HG03520 (cell line): ENCODE results near the gene POLR3A.

Experiments used
- ATAC-seq: cut with Tn5 transposase; IDR thresholded peaks from one replicate; pipeline ENCODE4 v1.9.1; 2021; ENCODE audit warnings: mild to moderate bottlenecking, moderate library complexity; ENCODE audit not compliant: unreplicated experiment

Gene POLR3A

DNA sequence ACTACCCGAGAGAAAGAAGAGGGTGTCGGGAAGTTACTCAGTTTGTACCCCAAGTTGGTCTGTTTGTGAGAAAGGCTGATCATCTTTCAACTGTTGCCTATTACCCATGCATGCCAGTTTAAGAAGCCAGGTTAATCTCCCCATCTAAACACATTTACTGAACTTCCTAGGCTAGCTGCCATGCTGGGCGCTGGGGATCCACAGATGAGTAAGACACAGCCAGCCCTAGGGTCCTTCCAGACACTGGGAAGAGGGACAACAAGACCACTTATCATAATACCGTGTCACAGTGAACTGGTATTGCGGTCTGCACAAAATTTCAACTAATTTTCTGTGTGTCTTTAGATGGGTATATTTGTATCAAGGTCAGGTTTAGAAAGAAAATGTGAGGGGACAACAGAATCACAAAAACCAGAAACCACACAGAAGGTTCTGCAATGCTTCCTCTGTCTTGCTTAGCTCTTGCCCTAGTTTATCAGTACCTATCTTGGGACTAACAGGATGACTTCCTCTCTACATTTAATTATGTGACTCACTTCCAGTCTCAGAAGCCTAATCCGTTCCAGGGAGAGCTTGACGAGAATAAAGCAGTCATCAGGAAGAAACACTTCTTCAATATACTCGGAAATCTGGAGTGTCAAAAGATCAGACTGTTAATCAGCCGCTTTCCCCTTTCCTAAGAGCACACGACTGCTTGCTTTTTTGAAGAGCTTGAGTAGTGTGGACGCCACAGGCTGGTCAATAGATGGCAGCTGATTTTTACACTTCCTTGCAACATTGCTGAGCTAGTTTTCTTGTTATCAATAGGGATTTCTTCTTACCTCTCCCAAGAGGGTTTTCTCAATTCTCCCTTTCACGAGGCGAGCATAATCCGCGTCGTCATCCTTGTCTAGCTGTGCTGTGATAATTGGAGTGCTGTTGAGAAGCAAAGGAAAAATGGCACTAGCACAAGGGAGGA lies 45.7 kb downstream of the POLR3A start:
- ATAC-seq: no peak

DNA sequence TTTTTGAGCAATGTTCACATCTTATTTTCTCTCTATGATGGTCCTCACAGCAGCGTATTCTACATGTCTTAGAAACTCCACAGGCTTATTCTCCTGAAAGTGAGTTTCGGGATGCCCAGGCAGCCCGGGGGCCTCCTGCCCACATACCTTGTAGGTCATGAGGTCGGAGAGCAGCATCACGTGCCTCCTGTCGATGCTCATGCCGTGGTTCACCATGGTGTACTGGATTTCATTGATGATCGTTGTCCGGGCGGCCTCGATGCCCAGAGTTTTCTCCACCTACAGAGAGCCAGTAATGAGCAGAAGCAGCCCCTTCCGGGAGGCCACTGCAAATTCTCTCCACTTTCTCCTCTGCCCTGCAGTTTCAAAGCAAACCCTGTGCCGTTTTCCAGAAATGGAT lies 48.0 kb downstream of the POLR3A start:
- ATAC-seq: no peak

DNA sequence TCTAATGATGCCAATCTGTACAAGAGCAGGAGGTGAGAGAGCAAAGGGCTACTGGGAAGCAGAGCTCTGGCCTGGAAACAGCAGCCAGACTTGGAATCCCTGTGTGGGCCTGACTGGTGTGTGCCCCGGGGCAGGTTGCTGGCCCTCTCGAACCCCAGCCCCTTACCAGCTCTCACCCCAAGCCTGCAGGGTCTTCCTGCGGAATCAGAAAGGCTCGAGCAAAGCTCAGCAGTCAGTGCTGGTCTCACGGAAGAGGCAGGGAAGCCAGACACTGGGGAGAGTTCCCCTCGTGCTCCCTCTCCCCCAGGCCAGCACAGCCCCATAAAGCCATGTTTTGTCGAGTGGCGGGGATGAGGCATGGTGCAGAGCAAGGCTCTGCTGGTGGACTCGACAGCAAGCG lies 50.1 kb downstream of the POLR3A start:
- ATAC-seq: no peak

DNA sequence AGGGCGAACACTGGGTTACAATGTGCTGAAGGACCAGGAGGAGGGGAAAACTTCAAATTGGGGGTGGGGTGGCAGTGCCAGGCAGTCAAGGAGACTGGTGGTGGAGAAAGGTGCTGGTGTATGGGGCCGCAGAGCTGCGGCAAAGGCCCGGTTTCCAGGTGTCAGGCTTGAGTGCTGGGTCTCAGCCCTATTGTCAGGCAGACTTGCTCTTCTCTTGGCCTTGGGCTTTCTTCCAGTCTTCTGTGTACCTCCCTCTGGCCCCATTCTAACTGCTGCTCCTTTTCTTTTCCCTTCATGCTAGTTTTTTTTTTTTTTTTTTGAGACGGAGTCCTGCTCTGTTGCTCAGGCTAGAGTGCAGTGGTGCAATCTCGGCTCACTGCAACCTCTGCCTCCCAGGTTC lies 51.0 kb downstream of the POLR3A start:
- no peak for ATAC-seq

DNA sequence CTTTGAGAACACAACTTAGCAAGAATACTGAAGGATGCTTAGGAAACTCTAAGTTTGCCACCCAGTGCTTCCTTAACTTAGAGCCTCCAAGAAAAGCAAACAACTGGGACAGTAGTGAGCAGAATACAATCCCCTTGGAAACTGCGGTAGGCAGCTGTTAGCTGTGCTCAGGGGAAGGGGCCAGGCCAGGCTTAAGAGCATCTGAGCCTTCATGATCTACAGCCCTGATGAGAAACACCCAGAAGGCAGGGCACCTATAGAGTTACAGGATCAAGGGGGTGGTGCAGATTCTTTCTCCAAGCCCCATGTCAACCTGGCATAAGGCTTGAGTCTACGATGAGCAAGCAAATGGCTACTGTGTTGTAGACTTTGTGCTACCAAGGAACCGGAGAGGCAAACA lies 51.4 kb downstream of the POLR3A start:
- ATAC-seq: no peak

DNA sequence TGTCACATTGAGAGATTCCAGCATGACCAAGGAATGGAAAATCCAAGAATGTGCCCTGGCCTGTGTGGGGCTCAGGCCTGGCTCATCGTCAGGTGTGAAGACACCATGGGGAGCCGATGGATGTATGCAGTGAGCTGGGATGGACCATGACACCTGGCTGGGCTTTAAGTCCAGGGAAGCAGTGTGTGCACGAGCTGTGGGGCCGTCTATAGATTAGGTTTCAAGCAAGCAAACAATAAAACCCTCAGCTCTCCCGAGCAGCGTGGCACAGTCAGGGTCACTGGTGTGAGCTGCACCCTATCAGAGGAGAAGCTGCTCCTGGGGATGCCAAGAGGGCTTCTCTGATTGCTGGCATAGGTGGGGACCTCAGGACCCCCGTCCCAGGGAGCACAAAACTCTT lies 52.3 kb downstream of the POLR3A start:
- no peak for ATAC-seq

DNA sequence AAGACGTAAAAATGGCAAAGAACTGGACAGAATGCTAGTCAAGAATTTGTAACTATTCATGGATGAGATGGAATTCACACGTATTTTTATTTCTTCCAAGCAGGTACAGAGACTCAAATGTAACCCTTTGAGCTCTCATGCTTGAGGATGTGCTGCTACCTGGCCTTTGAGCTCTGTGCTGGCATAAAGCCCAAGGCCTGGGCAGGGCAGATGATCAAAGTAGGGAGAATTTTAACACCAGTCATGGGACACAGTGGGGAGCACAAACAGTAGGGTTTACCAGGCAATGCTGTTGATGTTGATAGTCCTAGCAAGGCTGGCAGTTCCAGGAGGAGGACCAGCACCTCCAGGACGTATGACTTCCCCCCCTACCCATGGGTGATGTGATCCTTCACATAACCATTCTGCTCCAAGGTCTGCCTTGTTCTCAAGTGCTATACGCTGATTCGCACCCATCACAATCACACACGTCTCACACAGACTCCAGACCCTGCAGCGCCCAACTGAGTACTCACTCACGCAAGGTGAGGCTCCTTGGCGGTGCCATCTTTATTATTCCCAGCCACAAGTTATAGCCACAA lies 54.1 kb downstream of the POLR3A start:
- ATAC-seq: no peak

DNA sequence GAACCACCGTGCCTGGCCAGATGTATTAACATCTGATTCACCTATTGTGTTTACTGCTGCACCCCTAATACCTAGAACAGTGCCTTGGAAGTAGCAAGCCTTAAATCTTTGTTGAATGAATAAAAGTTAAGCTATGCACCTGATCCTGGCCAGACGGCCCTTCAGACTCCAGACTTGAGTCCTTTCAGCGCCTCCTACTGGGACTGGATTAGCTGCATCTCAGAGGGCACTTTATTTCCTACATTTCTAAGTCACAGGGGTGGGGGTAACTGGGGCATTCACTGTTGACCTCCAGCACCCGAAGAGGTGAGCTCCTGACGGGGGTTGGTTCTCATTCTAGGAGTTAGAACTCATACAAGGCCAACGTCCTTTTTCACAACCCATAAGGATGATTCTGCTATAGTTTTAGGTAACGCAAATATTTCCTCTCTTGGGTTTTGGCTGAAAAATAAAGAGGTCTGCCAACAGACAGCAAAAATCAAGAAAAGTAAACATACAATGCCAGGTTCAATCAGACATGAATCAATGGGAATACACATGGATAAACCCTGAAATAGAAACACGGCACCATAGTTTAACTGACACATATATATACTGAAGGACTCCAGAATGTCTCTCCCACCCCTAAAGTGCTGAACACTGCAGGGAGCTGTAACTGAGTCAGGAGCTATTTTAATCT lies 54.8 kb downstream of the POLR3A start:
- no peak for ATAC-seq

DNA sequence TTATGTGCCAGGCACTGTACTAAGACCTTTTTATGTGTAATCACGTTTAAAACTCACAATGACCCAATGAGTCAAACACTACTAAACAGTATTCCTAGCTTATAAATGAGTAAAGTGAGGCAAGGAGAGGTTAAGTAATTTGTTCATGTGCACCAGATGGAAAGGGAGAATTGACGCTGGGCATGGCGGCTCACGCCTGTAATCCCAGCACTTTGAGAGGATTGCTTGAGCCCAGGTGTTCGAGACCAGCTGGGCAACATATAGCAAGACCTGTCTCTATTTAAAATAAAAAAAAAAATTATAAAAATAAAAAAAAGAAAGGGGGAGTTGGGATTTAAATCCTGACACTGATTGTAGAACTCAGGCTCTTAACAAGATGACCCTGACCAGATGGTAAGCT lies 56.0 kb downstream of the POLR3A start:
- no peak for ATAC-seq

DNA sequence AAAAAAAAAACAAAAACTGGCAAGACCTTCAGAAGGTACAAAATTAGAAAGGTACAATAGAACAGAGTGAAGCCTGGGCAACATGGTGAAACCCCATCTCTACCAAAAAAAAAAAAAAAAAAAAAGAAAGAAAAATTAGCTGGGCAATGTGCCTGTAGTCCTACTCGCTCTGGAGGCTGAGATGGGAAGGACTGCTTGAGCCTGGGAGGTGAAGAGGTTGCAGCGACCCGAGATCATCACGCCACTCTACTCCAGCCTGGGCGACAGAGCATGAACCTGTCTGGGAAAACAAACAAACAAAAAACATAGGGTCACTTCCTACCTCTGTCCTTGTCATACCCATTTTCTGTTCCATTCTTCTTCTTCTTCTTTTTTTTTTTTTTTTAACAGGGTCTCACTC lies 57.2 kb downstream of the POLR3A start:
- ATAC-seq: no peak

DNA sequence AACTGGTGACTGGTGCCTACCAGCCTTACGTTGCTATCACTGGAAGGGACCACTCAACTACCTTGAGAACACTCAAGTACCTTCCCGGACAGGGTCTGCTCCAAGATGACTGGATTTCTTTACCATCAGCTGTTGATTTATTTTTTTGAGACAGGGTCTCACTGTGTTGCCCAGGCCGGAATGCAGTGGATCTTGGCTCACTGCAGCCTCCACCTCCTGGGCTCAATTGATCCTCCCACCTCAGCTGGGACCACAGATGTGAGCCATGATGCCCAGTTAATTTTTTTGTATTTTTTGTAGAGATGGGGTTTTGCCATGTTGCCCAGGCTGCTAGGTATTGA lies 57.5 kb downstream of the POLR3A start:
- no peak for ATAC-seq

DNA sequence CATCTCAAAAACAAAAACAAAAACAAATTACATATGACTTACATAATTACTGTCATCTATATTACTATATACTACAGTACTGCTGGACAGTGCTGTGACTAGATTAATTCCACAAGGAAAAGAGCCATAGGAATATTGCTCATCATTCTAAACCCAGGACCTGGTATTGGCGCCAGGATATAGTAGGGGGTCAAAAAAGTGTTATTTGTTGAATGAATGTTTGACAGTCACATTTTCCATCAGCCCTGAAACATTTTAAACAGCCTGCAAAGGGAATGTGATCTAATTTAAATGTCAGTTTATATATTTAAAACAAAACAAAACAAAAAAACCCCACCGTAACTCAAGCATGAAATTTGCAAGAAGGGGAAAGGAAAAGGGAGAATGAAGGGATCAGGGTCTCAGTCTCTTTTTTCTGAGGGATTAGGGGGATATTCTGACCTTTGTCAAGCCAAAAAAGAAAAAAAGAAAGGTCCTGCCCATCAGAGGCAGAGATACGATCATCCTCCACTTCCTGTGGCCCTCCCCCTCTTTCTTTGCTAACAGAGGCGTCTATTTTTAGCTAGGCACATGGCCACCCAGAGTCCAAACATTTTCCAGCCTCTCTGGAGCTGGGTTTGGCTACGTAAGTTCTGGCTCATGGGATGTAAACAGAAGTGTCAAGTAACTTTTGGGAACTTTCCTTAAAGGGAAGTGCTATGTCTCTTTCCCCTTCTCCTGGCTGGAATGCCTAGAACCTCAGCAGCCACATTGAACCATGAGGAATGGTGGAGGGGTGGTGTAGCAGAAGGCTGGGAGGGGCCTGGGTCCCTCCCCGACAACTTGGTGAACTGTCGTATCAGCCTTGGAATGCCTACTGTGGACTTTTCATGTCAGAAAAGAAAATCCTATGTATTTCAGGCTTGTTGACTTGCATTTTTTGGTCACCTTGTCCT lies 58.2 kb downstream of the POLR3A start:
- ATAC-seq: no peak

DNA sequence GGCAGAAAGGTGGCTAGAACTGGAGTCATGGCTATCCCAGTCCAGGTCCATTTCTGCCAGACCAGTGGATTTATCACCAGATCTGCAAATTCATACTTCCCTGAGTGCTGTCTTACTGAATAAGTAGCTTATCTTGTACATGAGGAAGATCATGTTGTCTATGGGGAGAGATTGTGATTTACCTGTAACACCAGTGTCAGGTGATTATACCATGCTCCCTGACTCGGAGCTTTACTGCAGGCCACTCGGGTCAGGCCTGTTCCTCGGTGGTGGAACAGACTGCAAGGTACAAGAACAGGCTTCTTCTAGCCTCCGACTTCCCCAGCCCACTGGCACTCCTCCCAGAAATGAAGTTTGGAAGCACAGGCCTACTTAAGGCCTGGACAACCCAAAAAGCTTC lies 60.2 kb downstream of the POLR3A start:
- ATAC-seq: no peak

DNA sequence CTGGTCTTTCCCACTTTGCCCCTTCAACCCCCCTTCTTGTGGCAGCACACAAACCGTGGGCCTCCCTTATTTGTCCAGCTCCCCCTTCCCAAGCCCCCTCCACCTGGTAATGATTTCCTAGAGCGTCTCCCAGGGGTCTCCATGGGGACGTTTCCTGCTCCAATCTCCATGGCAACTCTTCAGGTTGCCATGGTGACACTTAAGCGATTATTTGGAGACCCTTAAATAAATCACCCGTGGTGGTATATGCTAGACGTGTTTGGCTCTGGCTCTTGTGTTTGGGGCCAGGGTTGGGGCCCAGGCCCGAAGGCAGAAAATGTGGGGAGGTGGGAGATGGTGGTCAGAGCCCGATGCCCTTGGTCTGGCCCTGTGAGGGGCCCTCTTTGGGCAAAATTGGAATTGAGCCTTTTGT lies 61.7 kb downstream of the POLR3A start:
- no peak for ATAC-seq

DNA sequence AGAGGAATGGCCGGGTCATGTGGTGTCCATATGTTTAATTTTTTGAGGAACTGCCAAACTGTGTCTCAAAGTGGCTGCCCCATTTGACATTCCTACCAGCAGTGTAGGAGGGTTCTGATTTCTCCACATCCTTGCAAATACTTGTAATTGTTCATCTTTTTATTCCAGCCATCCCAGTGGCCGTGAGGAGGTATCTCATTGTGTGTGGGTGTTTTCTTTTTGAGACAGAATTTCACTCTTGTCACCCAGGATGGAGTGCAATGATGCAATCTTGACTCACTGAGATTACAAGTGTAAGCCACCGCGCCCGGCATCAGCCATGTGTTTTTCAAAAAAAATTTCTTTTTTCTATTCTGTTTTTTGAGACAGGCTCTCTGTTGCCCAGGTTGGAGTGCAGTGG lies 64.0 kb downstream of the POLR3A start:
- ATAC-seq: no peak

DNA sequence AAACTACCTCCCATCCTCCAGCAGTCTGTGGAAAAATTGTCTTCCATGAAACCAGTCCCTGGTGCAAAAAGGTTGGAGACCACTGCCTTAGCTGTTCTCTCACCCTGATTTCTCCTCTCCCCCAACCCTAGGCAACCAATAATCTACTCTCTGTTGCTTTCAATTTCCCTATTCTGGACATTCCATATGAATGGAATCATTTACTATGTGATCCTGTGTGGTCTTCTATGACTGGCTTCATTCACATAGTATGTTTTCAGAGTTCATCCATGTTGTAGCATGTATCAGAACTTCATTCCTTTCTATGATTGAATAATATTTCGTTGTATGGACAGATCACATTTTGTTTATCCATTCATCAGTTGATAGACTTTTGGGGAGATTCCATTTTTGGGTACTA lies 64.5 kb downstream of the POLR3A start:
- ATAC-seq: no peak

DNA sequence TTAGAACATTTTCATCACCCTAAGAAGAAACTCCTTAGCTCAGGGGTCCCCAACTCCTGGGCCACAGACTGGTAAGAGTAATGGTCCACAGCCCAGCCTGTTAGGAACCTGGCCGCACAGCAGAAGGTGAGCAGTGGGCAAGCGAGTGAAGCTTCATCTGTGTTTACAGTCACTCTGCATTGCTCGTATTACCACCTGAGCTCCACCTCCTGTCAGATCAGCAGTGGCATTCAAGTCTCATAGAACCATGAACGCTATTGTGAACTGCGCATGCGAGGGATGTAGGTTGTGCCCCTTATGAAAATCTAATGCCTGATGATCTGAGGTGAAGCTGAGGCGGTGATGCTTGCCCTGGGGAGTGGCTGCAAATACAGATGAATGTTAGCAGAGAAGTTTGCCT lies 65.4 kb downstream of the POLR3A start:
- ATAC-seq: no peak

DNA sequence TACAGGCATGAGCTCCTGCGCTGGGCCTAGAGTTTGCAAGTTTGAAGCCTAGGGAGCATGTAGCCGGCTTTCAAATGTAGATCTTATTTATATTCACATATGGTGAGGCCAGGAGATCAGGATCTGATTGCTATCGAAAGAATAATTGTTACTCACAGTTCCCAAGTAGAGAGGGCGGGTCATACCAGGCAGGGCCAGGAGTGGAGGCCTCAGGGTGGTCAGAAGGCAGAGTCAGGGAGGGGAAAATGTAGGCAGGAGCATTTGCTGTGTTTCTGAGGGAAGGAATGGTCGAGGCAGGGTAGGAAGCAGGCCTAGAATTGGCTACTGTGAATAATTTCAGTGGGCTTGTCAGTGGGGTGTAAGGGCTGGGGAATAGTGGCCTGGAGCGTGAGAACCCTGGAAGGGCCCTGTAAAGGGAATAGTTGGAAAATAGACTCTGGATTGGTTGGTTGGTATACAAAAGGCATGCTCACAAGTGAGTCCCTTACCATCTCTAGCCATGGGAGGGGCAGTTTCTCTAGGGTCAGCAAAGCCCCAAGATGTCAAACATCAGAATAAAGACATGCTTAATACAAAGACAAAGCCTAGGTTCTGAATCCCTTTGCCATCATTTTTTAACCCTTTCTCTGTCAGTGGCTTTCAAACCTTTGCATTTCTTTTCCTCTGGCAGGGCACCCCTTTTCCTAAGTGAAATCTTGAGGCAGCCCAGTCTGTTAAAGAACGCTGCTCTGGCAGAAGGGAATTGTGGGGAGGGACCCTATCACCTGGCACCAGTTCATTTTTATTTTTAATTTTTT lies 66.8 kb downstream of the POLR3A start:
- no peak for ATAC-seq

DNA sequence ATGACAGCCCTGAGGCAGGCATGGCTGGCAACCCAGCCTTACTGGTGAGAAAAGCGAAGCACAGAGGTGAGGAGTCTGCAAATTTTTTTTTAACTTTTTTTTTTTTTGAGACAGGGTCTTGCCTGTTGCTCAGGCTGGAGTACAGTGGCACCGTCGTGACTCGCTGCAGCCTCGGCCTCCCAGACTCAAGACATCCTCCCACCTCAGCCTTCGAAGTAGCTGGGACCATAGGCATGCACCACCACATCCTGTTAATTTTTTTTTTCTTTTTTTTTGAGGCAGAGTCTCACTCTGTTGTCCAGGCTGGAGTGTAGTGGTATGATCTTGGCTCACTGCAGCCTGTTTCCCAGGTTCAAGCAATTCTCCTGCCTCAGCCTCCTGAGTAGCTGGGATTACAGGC lies 67.6 kb downstream of the POLR3A start:
- no peak for ATAC-seq

DNA sequence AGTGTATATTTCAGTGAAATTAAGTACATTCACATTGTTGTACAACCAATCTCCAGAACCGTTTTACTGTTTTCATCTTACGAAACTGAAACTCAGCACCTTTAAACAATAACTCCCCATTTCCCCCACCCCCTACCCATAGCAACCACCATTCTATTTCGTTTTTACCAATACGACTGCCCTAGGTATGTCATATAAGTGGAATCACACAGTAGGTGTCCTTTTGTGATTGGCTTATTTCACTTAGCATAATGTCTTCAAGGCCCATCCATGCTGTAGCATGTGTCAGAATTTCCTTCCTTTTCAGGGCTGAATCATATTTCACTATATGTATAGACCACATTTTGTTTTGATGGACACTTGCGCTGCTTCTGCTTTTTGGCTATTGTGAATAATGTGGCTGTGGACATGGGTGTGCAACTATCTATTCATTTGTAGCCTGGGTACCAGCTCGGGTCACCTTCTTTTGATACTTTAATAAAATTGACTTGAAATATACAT lies 68.4 kb downstream of the POLR3A start:
- ATAC-seq: no peak
